ENCODE measurements around the gene ATP2A1. TPM values are rescaled to one million over a fixed set of nuclear protein-coding genes. Genes with fewer than 3 reads are reported as not detected.

ATP2A1 gene
- total and polyA plus RNA-seq, 2 of the 13 experiments (the other 11 are each of a cell fraction or from before 2014, with no cell fraction given) = 3.2 to 12.5 TPM

DNA sequence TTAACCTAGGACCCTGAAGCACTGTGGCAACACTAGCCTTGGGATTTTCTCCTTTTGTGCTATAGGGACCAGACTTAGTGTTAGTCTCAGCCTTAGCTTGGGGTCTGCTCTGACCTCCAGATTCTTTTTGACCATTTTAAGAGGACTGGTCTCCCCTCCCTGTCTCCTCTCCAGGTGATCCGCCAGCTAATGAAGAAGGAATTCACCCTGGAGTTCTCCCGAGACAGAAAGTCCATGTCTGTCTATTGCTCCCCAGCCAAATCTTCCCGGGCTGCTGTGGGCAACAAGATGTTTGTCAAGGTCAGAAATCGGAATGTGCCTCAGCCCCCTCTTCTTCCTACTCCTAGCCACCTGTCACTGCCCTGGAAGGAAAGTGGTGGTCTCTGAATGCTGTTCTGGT lies 19.5 kb downstream of the ATP2A1 start:
- no peak for TF ChIP-seq ZNF121 (CRISPR knock-in tag; IDR thresholded peaks at IDR 0.05)
- TF ChIP-seq, protein P1, sequence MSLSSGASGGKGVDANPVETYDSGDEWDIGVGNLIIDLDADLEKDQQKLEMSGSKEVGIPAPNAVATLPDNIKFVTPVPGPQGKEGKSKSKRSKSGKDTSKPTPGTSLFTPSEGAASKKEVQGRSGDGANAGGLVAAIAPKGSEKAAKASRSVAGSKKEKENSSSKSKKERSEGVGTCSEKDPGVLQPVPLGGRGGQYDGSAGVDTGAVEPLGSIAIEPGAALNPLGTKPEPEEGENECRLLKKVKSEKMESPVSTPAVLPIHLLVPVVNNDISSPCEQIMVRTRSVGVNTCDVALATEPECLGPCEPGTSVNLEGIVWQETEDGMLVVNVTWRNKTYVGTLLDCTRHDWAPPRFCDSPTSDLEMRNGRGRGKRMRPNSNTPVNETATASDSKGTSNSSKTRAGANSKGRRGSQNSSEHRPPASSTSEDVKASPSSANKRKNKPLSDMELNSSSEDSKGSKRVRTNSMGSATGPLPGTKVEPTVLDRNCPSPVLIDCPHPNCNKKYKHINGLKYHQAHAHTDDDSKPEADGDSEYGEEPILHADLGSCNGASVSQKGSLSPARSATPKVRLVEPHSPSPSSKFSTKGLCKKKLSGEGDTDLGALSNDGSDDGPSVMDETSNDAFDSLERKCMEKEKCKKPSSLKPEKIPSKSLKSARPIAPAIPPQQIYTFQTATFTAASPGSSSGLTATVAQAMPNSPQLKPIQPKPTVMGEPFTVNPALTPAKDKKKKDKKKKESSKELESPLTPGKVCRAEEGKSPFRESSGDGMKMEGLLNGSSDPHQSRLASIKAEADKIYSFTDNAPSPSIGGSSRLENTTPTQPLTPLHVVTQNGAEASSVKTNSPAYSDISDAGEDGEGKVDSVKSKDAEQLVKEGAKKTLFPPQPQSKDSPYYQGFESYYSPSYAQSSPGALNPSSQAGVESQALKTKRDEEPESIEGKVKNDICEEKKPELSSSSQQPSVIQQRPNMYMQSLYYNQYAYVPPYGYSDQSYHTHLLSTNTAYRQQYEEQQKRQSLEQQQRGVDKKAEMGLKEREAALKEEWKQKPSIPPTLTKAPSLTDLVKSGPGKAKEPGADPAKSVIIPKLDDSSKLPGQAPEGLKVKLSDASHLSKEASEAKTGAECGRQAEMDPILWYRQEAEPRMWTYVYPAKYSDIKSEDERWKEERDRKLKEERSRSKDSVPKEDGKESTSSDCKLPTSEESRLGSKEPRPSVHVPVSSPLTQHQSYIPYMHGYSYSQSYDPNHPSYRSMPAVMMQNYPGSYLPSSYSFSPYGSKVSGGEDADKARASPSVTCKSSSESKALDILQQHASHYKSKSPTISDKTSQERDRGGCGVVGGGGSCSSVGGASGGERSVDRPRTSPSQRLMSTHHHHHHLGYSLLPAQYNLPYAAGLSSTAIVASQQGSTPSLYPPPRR (CRISPR knock-in tag; IDR thresholded peaks at IDR 0.05; ENCODE audit: borderline replicate concordance) = no peak
- no TSS peak for BruUV-seq (replicated peaks)
- no peak overlapping the region for H3K4me2 ChIP-seq (ENCODE audit: low read depth, low read length)
- H3K9ac ChIP-seq (ENCODE audit: insufficient read depth, low read depth, low read length) = no peak overlapping the region
- CTCF ChIA-PET (ENCODE audit: low intra/inter-chr PET ratio, low total read pairs) = no interaction called here
- FAIRE-seq (no peak), ATAC-seq (no peak), DNase-seq (ENCODE audit: low spot score) (no peak)
- 90% methylated on average over 4 of the region's 4 CpGs for WGBS (ENCODE audit: low lambda C conversion rate)
- no peaks in the 10 kb centered on the region for H3K9me3 ChIP-seq (ENCODE audit: low read length)
- peaks cover 13% of the 10 kb centered on the region for H3K4me1 ChIP-seq (ENCODE audit: insufficient read depth, low read length)
- peaks cover 21 to 25% of the 10 kb centered on the region in 2 experiments for H3K36me3 ChIP-seq (replicated peaks in 1 of 2; ENCODE audit: control insufficient read depth in 1 of 2, insufficient read depth in 2 of 2, low read length in 2 of 2)
- H3K27ac ChIP-seq (ENCODE audit: extremely low read length, insufficient read depth, low read length) = no peak overlapping the region
- no peak overlapping the region for H2AFZ ChIP-seq (ENCODE audit: low read length)
- no peaks in the 10 kb centered on the region for H3K79me2 ChIP-seq (ENCODE audit: insufficient read depth, low read length)
- POLR2A ChIA-PET = no interaction called here
- intact Hi-C loops (cut with micrococcal nuclease; ENCODE audit: unreplicated experiment) = no loop called here
- no peak overlapping the region for H3K4me3 ChIP-seq (replicated peaks in 1 of 3; ENCODE audit: insufficient read depth in 1 of 3, low read depth in 2 of 3, low read length in 3 of 3)
- in situ Hi-C loops (cut with HindIII; ENCODE audit: extremely low pct_ligation_motif_present, low pct_unique_long_range_greater_than_20kb) = no loop called here
- H4K20me1 ChIP-seq (ENCODE audit: insufficient read depth, low read length) = no peaks in the 10 kb centered on the region
- no peaks in the 10 kb centered on the region for H3K27me3 ChIP-seq (ENCODE audit: control insufficient read depth in 1 of 2, insufficient read depth in 2 of 2, low read length in 2 of 2)

DNA sequence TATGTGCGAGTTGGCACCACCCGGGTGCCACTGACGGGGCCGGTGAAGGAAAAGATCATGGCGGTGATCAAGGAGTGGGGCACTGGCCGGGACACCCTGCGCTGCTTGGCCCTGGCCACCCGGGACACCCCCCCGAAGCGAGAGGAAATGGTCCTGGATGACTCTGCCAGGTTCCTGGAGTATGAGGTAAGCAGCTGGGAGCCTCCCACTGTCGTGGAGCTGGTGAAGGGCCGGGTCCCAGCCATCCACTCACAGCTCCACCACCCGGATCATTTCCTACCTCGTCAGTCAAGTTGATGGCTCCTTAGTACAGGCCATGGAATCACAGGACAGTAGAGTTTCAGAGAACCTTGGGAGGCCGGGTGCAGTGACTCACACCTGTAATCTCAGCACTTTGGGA lies 20.0 kb downstream of the ATP2A1 start:
- no peak overlapping the region for H3K9ac ChIP-seq (ENCODE audit: insufficient read depth, low read depth, low read length)
- TF ChIP-seq POLR2G (IDR thresholded peaks at IDR 0.05; ENCODE audit: low read depth, low read length) (no peak), ZNF652 (CRISPR knock-in tag; IDR thresholded peaks at IDR 0.05; ENCODE audit: borderline replicate concordance, low read depth) (no peak)
- no peak for ATAC-seq
- intact Hi-C loops (cut with micrococcal nuclease; ENCODE audit: unreplicated experiment) (no loop called here), in situ Hi-C loops (cut with HindIII; ENCODE audit: extremely low pct_ligation_motif_present, low pct_unique_long_range_greater_than_20kb) (no loop called here)
- DNase-seq (ENCODE audit: low spot score) = no peak
- no peak for FAIRE-seq
- peaks cover 21 to 25% of the 10 kb centered on the region in 2 experiments for H3K36me3 ChIP-seq (replicated peaks in 1 of 2; ENCODE audit: control insufficient read depth in 1 of 2, insufficient read depth in 2 of 2, low read length in 2 of 2)
- H4K20me1 ChIP-seq (ENCODE audit: insufficient read depth, low read length) = no peaks in the 10 kb centered on the region
- ChIA-PET CTCF (ENCODE audit: low intra/inter-chr PET ratio, low total read pairs) (no interaction called here), POLR2A (no interaction called here)
- no peaks in the 10 kb centered on the region for H3K9me3 ChIP-seq (ENCODE audit: low read length)
- H3K4me2 ChIP-seq (ENCODE audit: low read depth, low read length) = no peak overlapping the region
- no peak overlapping the region for H2AFZ ChIP-seq (ENCODE audit: low read length)
- H3K27ac ChIP-seq (ENCODE audit: extremely low read length, insufficient read depth, low read length) = no peak overlapping the region
- H3K79me2 ChIP-seq (ENCODE audit: insufficient read depth, low read length) = no peaks in the 10 kb centered on the region
- no peaks in the 10 kb centered on the region for H3K27me3 ChIP-seq (ENCODE audit: control insufficient read depth in 1 of 2, insufficient read depth in 2 of 2, low read length in 2 of 2)
- H3K4me3 ChIP-seq (replicated peaks in 1 of 3; ENCODE audit: insufficient read depth in 1 of 3, low read depth in 2 of 3, low read length in 3 of 3) = no peak overlapping the region
- WGBS (ENCODE audit: low lambda C conversion rate) = 97% methylated on average over 15 of the region's 15 CpGs
- peaks cover 13% of the 10 kb centered on the region for H3K4me1 ChIP-seq (ENCODE audit: insufficient read depth, low read length)
- no TSS peak for BruUV-seq (replicated peaks)

Data from HepG2 (cell line).